ENCODE data around the gene RAB40C. TPM values are rescaled to one million over a fixed set of nuclear protein-coding genes. Genes with fewer than 3 reads are reported as not detected.
A peak's percentile ranks its signal among the peaks of the same experiment; 100 is the strongest.

RAB40C gene
- total and polyA plus RNA-seq, 10 of the 15 experiments (the other 5 are each of a cell fraction or from before 2014, with no cell fraction given): 0.06 to 12.8 (median 4.6) TPM

- TF ChIP-seq CUX1 (IDR thresholded peaks at IDR 0.05; ENCODE audit: insufficient replicate concordance, low read depth, low read length): no peak
- TF ChIP-seq RFX5 (IDR thresholded peaks at IDR 0.05; ENCODE audit: low read depth, low read length): no peak
- TF ChIP-seq SP1 (IDR thresholded peaks at IDR 0.05; ENCODE audit: low read depth, low read length): no peak
These were observed 13.6 kb upstream of the RAB40C start (continued) for GRCh38 chr16:576197-576822.

- Histone ChIP-seq H3K79me2 (ENCODE audit: control insufficient read depth, insufficient read depth, low read length) (no peaks in the 10 kb centered on the region), H3K4me2 (ENCODE audit: control insufficient read depth, insufficient read depth) (no peak overlapping the region), H3K36me3 (ENCODE audit: control insufficient read depth in 2 of 2, insufficient read depth in 2 of 2, low read length in 1 of 2) (no peaks in the 10 kb centered on the region; a peak in 2 of 4 replicates), H3K4me1 (ENCODE audit: control insufficient read depth, insufficient read depth, low read length) (no peaks in the 10 kb centered on the region), H3K27me3 (replicated peaks in 1 of 2; ENCODE audit: control insufficient read depth in 2 of 2, insufficient read depth in 2 of 2, low read length in 1 of 2) (no peaks in the 10 kb centered on the region), H3K27ac (ENCODE audit: control insufficient read depth, insufficient read depth) (no peak overlapping the region), H2AFZ (ENCODE audit: control insufficient read depth, low read depth, low read length) (no peak overlapping the region), H3K9ac (ENCODE audit: control insufficient read depth, insufficient read depth, low read length) (no peak overlapping the region), H4K20me1 (ENCODE audit: control insufficient read depth, insufficient read depth) (no peaks in the 10 kb centered on the region), H3K9me3 (replicated peaks; ENCODE audit: control insufficient read depth, insufficient read depth, low read length) (no peaks in the 10 kb centered on the region), H3K4me3 (no peak overlapping the region)
- BruUV-seq (replicated peaks): no TSS peak
- ATAC-seq (peak; percentile 30; the same call in 1 of the 3 replicates), FAIRE-seq (no peak), DNase-seq (ENCODE audit: low read depth, low spot score) (no peak)
- intact Hi-C loops (cut with micrococcal nuclease; ENCODE audit: unreplicated experiment) (no loop called here), in situ Hi-C loops (cut with MboI) (no loop called here)
- 61% methylated on average over 8 of the region's 8 CpGs for WGBS (ENCODE audit: insufficient coverage, insufficient replicate concordance, low lambda C conversion rate, missing lambda C conversion rate)
- ChIA-PET POLR2A (interaction anchor here (0.6 kb wide), 1 partner anchor 628 kb away, joined by 3 read pairs; no protein-coding TSS in a partner anchor), CTCF (interaction anchor here (0.7 to 1.0 kb wide), 2 partner anchors 60 to 136 kb away, joined by 3 to 4 read pairs; partner anchors contain the start of gene METTL26), RAD21 (ENCODE audit: unreplicated experiment) (no interaction called here), SMC1A (ENCODE audit: uncharacterized antibody, unreplicated experiment) (interaction anchor here (0.6 kb wide), 1 partner anchor 87 kb away, joined by 3 read pairs; no protein-coding TSS in a partner anchor)
- TF ChIP-seq CTCF (IDR thresholded peaks at IDR 0.05 in 2 of 3, conservative IDR thresholded peaks at IDR 0.05 in 1 of 3; ENCODE audit: control insufficient read depth in 2 of 3, extremely low read depth in 1 of 3, insufficient read depth in 1 of 3, low read depth in 3 of 3, low read length in 3 of 3) (peak in 1 of 3 experiments; percentile 11; a peak in 1 of 6 replicates), SREBF2 (IDR thresholded peaks at IDR 0.05; ENCODE audit: low read length) (no peak)
These were observed 13.1 kb upstream of the RAB40C start for GRCh38 chr16:576823-577201.
